GM19397 (cell line): ENCODE results near the gene MTHFSD.
"Not testable (repeated sequence)": the region's sequence is repeated elsewhere in the genome, so short reads cannot be mapped to it uniquely, and the experiment has no call there.

ENCODE experiments used
- ATAC-seq: cut with Tn5 transposase; IDR thresholded peaks from one replicate; pipeline ENCODE4 v1.9.1; 2021; ENCODE audit warnings: mild to moderate bottlenecking, moderate library complexity; ENCODE audit not compliant: unreplicated experiment

The MTHFSD gene, protein sequence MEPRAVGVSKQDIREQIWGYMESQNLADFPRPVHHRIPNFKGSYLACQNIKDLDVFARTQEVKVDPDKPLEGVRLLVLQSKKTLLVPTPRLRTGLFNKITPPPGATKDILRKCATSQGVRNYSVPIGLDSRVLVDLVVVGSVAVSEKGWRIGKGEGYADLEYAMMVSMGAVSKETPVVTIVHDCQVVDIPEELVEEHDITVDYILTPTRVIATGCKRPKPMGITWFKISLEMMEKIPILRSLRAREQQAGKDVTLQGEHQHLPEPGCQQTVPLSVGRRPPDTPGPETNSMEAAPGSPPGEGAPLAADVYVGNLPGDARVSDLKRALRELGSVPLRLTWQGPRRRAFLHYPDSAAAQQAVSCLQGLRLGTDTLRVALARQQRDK

DNA sequence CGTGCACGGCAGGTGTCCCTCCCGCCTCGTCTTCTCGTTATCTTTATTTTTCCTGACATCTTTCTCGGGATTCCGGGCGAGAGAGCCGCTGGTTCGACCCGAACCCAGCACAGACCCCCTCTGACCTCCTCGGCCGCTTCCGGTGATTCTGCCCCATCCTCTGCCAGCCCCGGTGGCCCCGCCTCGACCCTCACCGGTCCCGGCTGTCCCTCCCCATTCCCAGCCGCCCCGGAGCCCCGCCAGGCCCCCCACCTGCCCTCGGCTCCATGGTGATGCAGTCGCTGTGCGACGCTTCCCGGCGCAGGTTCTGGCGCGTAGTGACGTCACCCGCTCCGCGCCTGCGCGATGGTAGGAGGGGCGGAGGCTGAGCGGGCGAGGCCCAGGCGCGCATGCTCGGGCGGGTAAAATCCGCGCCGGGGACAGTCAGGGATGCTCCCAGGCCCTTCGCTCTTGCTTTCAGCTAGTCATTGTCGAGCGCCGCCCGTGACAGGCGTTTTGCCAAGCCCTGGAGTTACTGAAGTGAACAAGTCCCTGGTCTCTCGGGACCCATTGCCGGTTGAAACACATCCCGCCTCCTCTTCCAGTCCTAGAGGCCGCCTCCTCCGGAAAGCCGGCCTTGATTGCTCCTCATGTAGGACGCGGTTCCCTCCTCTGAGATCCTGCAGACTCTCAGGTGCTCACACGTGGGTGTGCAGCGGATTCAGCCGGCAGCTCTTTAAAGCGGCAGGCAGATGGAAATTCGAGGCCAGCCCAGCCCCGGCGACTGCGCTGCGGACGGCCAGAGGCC is at the start of gene MTHFSD:
Gene MTHFSD, minus strand, starts transcription at position 319 of the 787 bp plus-strand sequence. Its CDS starts 51 bp downstream, at position 268.
- ATAC-seq, result peak; percentile 90

DNA sequence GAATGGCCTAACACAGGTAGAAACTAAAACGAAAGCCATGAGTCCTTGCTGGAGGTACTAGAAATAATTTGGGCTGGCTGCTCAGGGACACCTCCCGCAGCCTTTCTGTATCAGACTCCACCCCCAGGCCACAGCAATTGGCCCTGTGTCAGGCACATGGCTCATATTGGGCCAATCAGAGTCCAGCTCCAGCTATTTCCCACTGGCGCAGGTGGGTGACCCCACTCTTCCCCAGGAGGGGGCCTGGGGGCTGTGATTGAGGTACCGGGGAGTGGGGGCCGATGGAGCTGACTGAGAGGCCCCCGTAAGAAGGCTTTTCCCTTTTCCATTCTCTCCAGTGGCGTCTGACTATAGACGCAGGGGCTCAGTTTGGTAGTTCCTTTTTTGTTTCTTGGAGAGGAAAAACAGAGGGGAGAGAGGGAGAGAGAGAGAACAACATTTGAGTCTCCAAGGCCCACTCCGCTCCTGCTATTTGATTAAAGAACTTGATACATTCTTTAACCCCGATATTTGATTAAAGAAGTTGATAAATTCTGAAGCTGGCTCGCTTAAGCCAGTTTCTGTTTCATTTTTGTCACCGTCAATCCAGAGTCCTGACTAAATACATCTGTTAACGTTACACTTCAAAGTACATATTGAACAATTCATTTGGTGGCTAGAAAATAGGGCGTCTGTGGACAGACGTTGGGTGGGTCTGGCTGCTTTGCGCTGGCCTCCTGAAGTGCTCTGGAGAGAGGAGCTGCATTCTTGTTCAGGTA is 49.6 kb upstream of the MTHFSD start:
- ATAC-seq, result no peak

DNA sequence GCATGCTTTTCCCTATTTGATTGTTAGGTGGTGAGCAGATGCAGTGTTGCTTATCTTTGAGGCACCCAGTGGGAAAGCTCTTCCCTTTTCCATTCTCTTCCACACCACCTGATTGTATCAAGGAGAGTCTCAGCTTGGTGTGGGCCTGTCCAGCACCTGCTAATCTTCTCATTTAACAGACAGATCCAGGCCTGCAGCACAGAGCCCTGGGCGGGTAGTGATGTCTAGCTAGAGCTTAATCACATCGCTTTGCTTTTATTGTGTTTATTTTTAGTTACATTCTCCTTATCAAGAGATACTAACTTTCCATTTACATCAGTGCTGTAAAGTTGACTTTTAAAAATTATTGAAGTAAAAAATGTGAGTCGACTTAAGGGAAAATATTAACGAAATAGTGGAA is 47.5 kb upstream of the MTHFSD start:
- ATAC-seq, result no peak

DNA sequence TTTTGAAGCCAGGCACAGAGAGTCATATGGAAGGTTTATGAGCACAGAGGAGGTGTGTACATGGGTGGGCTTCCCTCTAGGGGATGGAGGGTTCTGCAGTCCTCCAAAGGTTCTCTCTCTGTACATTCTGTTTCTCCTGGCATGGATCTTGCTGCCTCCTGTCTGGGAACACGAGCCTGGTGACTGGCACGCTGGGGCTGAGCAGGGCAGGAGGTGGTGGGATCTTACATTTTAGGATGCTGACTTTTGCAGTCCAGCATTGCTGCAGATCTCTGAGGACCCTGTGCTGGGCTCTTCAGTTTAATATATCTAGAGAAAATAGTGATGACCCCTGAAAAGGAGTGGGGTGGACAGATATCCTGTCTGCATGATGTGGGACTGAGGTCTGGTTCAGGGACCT is 46.3 kb upstream of the MTHFSD start:
- no peak for ATAC-seq

DNA sequence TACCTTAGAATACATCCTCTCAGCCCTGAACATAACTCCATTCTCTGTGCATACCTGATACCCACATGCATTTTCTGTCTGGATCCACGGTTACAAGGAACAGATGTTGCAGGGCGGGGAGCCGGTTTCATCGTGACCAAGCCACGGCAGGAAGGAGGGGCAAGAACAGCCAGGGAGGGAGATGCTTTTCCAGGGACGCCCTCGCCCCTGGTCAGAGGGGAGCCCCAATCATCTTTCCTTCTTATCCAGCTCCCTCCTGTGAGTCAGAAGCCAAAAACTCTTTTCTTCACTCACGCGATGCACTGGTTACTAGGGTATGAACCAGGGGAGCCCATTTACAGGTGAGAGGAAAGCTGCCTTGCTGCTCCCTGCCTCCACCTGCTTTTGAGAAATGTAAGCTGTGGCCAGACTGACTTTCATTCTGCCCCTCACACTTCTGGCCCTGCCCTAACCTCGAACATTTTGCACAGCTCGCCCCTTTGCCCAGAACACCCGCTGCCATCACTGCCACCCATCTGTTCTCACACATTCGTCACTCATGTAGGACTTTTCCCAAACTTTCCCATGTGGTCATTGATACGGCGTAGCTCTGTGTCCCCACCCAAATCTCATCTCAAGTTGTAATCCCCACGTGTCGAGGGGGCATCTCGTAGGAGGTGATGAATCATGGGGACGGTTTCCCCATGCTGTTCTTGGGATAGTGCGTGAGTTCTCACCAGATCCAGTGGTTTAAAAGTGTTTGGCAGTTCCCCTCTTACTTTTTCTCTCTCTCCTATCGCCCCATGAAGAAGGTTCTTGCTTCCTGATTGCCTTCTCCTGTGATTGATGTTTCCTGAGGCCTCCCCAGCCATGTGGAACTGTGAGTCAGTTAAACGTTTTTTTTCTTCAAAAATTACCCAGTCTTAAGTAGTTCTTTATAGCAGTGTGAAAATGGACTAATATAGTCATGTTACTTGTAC is 43.9 kb upstream of the MTHFSD start:
- no peak for ATAC-seq

DNA sequence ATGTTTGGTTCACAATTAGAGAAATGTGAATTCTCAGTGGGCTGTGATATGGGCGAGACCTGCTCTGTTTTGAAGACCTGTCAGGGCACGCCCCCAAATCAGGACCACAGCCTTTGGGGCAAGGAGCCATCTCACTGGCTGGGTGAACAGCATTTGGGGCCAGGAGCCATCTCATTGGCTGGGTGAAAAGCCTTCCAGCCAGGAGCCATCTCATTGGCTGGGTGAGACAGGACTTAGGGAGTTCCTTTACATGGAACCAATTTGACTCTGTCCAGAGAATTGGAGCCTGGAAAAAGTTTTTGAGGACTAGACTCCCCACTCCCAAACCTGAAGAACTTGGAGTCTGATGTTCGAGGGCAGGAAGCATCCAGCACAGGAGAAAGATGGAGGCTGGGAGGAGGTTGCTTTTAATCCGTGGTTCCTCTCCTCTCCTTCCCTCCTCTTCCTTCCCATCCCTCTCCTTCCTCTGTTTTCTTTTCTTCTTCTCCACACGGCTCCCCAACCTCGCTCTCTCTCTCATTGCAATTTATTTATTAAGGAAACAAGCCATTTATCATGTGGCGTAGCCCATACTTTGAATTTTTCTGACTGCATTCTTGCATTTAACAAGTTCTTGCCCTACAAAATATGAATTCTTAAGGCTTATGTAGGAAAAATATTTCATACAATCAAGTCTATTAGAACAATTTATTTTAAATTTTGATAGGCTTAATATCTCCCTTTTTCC is 43.0 kb upstream of the MTHFSD start:
- no peak for ATAC-seq

DNA sequence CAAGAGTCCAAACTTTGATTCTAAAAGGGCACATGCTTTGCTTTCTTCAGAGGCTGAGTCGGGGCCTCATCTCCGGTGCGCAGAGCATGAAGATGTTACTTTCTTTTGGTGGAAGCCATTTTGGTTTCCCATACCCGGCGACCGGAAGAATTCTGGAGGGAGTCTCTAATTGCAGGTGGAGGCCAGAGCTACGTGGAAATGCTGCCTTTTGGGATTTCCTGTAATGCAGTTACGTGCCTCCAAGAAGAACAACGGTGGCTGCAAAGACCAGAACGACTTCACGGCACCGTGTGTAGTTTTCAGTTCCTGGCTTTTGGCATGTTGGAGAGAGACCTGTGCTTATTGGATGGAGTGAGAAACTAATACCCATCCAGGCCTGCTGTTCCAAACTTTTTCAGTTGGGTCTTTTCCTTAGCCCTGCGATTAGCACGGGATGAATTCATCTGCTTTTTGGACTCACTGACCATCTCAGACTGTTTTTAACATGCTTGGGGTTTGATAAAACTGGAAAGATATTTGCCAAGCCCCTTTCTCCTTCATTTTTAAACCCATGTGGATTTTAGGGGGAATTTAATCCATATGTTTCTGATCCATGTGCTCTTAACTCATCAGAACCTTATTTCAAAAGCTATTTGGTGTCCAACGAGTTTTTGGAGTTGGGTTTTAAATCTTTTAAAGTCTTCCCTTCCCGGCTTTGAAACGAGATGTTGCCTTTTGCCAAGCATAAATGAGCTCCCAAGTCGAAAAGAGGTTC is 42.3 kb upstream of the MTHFSD start:
- ATAC-seq, result no peak

DNA sequence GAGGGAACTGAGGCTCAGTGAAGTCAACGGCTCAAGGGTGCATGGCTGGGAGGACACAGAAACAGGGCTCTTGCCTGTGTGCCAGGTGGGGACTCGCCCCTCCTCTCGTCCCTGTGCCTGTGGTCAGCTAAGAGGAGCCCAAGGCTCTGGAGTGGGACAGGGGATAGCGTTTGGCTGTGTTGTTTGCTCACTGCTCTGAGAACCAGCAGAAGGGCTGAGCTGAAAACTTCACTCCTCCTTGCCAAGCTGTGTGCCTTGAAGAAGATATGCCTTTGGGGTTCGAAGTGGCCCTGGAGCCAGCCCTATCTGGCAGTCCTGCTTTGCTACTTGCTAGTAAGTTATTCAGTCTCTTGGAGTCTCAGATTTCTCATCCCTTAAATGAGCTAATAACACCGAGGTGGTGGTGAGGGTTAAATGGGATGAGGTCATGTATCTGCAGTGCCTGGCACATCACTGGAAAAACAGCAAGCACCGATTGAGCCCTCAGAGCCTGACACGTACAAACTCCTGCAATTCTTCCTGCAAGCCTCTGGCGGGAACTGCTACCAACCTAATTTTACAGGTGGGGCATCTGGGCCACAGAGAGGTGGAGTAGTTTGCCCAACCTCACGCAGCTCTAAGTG is 41.1 kb upstream of the MTHFSD start:
- ATAC-seq, result no peak

DNA sequence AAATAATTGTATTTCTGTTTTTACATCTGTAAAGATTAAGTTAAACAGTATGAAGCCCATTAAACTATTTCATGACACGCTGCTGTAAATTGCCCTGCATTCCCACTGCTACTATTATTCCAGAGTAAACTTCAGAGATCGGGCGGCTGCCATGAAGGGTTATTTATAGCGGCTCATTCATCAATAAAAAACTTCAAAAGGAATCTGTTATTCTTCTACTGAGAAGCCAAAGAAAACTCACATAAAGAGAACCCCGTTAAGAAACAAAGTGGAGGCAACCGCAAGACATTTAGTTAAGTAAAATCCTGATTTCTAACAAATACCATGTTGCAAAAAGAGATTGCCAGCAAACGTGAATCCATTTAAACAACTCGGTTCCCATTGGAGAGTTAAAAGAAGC is 39.7 kb upstream of the MTHFSD start:
- ATAC-seq, result no peak

DNA sequence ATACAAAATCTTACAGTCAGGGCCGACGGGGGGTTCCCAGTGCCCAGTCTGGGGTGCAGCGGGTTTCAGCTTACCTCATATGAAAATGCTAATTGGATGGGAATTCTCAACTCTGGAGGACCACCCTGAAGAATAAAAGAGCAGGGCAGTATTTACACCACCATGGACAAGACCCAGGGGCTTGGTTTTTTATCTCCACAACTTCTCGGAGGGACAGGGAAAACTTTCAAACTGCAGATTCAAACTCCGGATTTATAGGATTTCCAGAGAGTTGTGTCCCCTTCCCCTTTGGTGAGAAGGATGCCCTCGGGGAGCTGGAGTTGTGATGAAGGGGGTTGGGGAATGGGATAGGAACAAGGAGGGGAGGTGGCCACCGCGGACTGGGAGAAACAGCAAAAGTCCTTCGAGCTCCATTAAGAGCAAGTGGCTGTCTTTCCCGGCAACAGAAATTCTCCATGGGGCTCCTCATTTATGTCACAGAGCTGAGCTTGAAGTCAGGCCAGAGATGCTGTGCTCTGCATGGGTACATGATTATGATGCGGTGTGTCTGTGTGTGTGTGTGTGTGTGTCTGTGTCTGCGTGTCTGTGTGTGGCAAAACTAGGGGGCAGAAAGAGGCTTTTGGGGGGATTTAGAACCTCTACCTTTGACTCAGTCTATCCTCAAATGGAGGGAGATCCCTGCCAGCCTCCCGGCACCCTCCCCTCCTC is 39.0 kb upstream of the MTHFSD start:
- no peak for ATAC-seq

DNA sequence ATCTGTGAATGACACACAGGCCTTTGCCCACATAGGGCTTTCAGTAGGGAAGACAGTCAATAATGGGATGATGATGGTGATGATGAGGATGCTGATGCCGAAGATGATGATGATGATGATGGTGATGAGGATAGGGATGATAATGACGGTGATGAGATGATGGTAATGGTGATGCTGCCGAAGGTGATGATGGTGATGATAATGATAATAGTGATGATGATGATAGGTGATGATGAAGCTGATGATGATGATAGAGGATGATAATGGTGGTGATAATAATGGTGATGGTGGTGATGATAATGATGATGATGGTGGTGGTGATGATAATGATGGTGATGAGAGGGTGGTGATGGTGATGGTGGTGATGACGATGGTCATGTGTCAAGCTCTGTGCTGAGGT is 36.2 kb upstream of the MTHFSD start:
- no peak for ATAC-seq

DNA sequence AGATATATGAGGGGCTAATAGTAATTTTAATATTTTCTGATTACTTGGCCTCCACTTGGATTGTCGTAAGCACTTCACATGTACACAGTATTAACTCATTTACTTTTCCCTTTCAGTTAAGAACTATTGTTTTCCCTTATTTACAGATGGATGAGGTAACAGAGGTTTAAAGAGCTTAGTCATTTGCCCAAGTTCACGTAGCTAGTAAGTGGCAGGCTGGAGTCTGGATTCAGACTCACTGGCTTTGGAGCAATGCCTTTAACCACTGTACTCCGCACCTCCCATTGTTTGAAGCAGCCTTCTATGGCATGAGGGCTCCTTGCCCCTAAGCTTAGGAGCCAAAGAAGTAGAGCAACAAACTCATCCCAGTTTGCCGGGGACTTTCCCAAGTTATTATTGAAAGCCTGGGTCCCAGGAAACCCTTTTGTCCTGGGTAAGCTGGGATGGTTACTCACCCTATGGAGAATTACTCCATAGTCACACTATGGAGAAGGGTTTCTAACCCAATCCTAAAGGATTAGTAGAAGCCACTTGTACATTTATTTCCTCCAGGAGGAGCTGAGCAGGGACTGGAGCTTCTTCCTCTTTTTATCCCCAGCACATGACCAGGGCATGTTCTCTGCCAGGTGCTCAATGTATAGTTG is 35.6 kb upstream of the MTHFSD start:
- ATAC-seq, result no peak

DNA sequence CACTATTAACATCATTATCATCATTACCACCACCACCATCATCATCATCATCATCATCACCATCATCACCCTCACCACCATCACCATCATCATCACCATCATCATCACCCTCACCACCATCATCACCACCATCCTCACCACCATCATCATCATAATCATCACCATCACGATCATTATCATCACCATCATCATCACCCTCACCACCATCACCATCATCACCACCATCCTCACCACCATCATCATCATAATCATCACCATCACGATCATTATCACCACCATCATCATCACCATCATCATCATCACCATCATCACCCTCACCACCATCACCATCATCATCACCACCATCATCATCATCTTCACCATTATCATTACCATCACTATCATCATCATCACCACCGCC is 32.9 kb upstream of the MTHFSD start:
- not testable (repeated sequence) for ATAC-seq

DNA sequence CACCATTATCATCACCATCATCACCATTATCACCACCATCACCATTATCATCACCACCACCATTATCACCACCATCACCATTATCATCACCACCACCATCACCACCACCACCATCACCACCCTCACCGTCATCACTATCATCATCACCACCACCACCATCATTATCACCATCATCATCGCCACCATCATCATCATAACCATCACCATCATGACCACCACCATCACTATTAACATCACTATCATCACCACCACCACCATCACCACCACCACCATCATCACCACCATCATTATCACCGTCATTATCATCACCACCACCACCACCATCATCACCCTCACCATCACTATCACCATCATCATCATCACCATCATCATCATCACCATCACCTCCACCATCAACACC is 32.5 kb upstream of the MTHFSD start:
- no peak for ATAC-seq

DNA sequence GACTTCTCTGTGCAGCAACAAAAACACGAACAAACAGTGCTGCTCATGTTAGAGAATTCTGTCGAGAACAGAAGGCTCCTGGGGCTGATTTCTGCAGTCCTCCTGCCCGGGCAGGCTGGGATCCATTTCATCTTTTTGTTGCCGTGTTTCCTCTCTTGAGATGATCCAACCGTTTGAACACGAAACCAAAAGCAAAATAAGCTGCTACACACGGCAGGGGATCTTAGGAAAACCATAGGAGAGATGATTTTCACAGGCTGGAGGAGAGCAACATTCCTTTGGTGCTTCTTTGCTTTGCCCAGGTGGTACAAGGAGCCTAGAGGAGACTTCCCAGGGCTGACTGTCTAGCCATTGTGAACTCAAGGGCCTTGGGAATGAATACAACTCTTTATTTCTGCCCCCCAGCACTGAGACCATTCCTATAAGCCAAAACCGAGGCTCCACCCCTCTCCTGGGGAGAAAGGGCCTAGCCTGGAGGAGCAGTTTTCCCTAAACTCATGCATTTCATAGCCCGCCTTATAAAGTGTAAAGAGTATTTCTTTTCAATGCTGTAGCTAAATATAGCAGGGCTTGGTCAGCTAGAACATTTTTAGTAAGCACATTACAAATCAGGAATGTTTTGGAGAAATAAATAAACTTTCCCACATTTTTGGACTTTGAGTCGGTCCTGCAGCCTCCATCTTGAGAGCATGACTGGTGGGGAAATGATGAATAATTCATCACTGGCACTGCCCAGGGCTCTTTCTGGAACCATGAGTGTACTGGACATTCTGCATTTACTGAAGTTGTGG is 31.0 kb upstream of the MTHFSD start:
- no peak for ATAC-seq
